Measurements from ENCODE around the gene SLIT1. TPM values are rescaled to one million over a fixed set of nuclear protein-coding genes. Genes with fewer than 3 reads are reported as not detected.

Gene SLIT1
- total RNA-seq, 4 donors from 2014 or later = under 0.01 to 0.78 (median 0.15) TPM

DNA sequence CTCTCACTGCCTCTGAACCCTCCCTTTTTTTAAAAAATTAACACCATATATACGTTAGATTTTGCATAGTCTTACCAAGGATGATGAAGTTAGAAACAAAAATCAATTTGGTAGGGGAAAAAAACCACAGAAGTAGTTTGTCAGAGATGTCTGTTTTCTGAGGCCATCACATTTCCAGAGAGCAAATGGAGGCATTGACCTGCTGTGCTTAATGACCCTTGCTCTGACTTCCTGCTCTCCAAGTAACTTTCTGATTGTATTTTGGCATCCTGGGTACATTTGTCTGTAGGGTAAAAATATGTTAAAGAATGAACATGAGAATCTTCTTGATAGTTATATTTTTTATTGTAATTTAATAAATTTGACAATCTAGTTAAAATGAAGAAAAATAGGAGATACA lies 213.5 kb downstream of the SLIT1 start:
- intact Hi-C loops (cut with DNase I) = no loop called here
- TF ChIP-seq POLR2A (IDR thresholded peaks at IDR 0.05) = no peak
- TF ChIP-seq, protein P1, sequence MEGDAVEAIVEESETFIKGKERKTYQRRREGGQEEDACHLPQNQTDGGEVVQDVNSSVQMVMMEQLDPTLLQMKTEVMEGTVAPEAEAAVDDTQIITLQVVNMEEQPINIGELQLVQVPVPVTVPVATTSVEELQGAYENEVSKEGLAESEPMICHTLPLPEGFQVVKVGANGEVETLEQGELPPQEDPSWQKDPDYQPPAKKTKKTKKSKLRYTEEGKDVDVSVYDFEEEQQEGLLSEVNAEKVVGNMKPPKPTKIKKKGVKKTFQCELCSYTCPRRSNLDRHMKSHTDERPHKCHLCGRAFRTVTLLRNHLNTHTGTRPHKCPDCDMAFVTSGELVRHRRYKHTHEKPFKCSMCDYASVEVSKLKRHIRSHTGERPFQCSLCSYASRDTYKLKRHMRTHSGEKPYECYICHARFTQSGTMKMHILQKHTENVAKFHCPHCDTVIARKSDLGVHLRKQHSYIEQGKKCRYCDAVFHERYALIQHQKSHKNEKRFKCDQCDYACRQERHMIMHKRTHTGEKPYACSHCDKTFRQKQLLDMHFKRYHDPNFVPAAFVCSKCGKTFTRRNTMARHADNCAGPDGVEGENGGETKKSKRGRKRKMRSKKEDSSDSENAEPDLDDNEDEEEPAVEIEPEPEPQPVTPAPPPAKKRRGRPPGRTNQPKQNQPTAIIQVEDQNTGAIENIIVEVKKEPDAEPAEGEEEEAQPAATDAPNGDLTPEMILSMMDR (IDR thresholded peaks at IDR 0.05) = no peak
- WGBS, 2 donors = 92 to 93% methylated on average over 1 of the region's 1 CpG

DNA sequence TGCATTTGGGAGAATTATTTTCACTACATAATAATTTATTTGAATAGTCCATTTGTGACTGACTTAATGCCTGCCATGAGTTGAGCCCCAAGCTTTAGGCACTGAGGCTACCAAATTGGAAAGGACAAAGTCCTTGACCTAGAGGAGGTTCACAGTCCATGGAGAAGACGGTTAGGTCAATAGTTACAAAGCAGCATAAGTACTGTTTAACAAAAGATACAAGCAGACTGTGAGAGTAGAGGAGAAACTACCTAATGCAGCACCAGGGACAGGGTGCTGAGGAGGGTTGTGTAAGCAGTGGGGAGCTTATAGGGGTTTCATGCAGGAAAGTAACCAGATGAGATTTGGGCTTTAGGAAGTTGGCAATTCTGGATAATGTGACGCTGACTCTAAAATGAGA lies 214.4 kb downstream of the SLIT1 start:
- H3K27me3 ChIP-seq = no peaks in the 10 kb centered on the region
- no peak overlapping the region for H3K4me3 ChIP-seq (replicated peaks in 1 of 3)
- DNase-seq = no peak
- H3K9me3 ChIP-seq = no peaks in the 10 kb centered on the region
- H3K36me3 ChIP-seq = no peaks in the 10 kb centered on the region
- no peaks in the 10 kb centered on the region for H3K4me1 ChIP-seq
- 86 to 97% methylated on average over 2 of the region's 2 CpGs for WGBS, 2 donors
- H3K27ac ChIP-seq = no peak overlapping the region
- intact Hi-C loops (cut with DNase I) = no loop called here
- no peak for TF ChIP-seq POLR2A (IDR thresholded peaks at IDR 0.05)
- TF ChIP-seq, protein P1 (IDR thresholded peaks at IDR 0.05) = no peak

More for the DNA sequence above, 213.5 kb downstream of the SLIT1 start:
- Histone ChIP-seq H3K9me3 (no peaks in the 10 kb centered on the region), H3K4me1 (no peaks in the 10 kb centered on the region), H3K27me3 (no peaks in the 10 kb centered on the region), H3K36me3 (no peaks in the 10 kb centered on the region), H3K4me3 (replicated peaks in 1 of 3) (no peak overlapping the region), H3K27ac (no peak overlapping the region)
- DNase-seq = no peak

DNA sequence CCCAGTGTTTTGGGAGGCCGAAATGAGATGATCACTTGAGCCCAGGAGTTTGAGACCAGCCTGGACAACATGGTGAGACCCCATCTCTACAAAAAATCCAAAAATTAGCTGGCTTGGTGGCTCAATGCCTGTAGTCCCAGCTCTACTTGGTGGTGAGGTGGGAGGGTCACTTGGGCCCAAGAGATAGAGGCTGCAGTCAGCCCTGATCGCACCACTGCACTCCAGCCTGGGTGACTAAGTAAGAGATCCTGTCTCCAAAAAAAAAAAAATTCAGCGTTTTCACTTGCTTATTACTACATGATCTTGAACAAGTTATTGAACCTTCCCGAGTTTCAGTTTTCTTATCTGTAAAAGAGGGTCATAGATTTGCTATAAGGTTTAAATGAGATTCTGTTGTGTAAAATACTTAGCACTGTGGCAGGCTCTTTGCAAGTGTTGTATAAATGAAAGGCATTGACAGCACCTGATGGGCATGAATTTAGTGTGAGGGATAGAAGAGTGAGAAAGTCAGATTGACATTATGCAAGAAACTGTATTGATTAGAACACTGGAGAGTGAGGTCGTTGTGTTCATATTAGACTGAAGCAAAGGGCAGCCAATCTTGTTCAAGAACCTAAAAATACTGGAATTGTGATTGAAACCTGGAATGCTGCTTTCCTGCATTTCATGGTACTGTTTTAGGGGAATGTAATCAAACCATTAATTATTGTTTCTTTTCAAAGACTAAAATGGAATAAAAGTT lies 216.9 kb downstream of the SLIT1 start:
- no peaks in the 10 kb centered on the region for H3K27me3 ChIP-seq
- H3K4me3 ChIP-seq (replicated peaks in 1 of 3) = no peak overlapping the region
- WGBS, 2 donors = 91 to 95% methylated on average over 5 of the region's 5 CpGs
- H3K27ac ChIP-seq = no peak overlapping the region
- no peak for DNase-seq
- TF ChIP-seq, protein P1 (IDR thresholded peaks at IDR 0.05) = no peak
- no peak for TF ChIP-seq POLR2A (IDR thresholded peaks at IDR 0.05)
- no peaks in the 10 kb centered on the region for H3K36me3 ChIP-seq
- no peaks in the 10 kb centered on the region for H3K9me3 ChIP-seq
- H3K4me1 ChIP-seq = no peaks in the 10 kb centered on the region
- intact Hi-C loops (cut with DNase I) = no loop called here

DNA sequence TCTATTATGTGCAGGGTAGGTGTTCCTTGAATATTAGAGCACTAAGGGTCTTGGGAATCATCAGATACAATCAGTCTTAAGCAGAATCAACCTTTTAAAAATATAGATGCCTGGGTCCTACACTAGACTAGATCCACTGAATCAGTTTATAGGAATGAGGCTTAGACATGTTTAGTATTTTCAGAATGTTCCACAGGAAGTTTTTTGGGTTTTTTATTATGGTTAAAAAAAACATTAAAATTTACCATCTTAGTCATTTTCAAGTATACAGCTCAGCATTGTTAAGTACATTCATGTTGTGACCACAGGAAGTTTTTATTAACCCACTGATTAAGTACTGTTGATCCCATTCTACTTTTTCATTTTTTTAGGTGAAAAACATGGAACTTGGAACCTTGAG lies 217.9 kb downstream of the SLIT1 start:
- intact Hi-C loops (cut with DNase I) = no loop called here
- Histone ChIP-seq H3K4me1 (no peaks in the 10 kb centered on the region), H3K9me3 (no peaks in the 10 kb centered on the region), H3K4me3 (replicated peaks in 1 of 3) (no peak overlapping the region), H3K27me3 (no peaks in the 10 kb centered on the region), H3K27ac (no peak overlapping the region), H3K36me3 (no peaks in the 10 kb centered on the region)
- no peak for DNase-seq
- TF ChIP-seq, protein P1 (IDR thresholded peaks at IDR 0.05) = no peak
- TF ChIP-seq POLR2A (IDR thresholded peaks at IDR 0.05) = no peak

DNA sequence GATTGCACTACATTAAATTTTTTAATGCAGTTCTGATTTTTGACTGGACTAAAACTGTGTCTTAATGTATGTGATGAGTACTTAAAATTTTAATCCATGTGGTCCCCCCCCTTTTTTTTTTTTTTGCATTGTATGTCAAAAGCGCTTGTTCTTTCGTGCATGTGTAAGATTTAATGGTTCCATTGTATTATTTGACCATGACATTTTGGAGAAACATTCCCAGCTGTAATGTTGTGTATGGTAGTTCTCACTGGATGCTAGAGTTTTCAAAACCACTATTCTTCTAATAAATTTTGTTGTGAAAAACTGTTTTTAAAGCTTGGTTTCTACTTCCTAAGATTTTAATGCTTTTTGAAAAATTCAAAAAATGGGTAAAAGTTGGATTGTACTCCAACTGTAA lies 221.6 kb downstream of the SLIT1 start:
- H3K36me3 ChIP-seq = no peaks in the 10 kb centered on the region
- no peaks in the 10 kb centered on the region for H3K27me3 ChIP-seq
- H3K27ac ChIP-seq = no peak overlapping the region
- intact Hi-C loops (cut with DNase I) = no loop called here
- DNase-seq = no peak
- H3K4me3 ChIP-seq (replicated peaks in 1 of 3) = no peak overlapping the region
- no peaks in the 10 kb centered on the region for H3K9me3 ChIP-seq
- H3K4me1 ChIP-seq = no peaks in the 10 kb centered on the region
- TF ChIP-seq POLR2A (IDR thresholded peaks at IDR 0.05) = no peak
- TF ChIP-seq, protein P1 (IDR thresholded peaks at IDR 0.05) = no peak
- 96 to 98% methylated on average over 2 of the region's 2 CpGs for WGBS, 2 donors

Measured in thyroid gland (tissue), 4 donors.